Transverse colon (tissue), 4 donors: ENCODE data around the gene ZNF236. TPM values are rescaled to one million over a fixed set of nuclear protein-coding genes. Genes with fewer than 3 reads are reported as not detected.

Experiments used
- DNase-seq: peaks from one replicate; pipeline ENCODE4 v3.0.0-alpha.2; 2019
- H3K27ac ChIP-seq, 4 donors: fragments of 200-600 bp; sonication (generic); 2 replicates each; pipeline ENCODE4 v1.5.1; 2016 to 2018; ENCODE audit warnings: inconsistent platforms in 4 of 4
- H3K27me3 ChIP-seq: fragments of 200-600 bp; sonication (generic); 2 replicates; pipeline ENCODE4 v1.5.1; 2017; ENCODE audit warnings: inconsistent platforms
- H3K36me3 ChIP-seq, 4 donors: fragments of 200-600 bp; sonication (generic); 2 replicates each; pipeline ENCODE4 v1.5.1; 2017 to 2019; ENCODE audit warnings: inconsistent platforms in 4 of 4
- H3K4me1 ChIP-seq, 4 donors: fragments of 200-600 bp; sonication (generic); 2 replicates each; pipeline ENCODE4 v1.5.1; 2017 to 2020; ENCODE audit warnings: inconsistent platforms in 4 of 4
- H3K4me3 ChIP-seq, 4 donors: fragments of 200-600 bp; sonication (generic); 1 replicate in 1 of 4; 2 replicates in 3 of 4; pipeline versions ENCODE4 v1.5.1 to v1.6.1; 2017 to 2019; ENCODE audit warnings: inconsistent platforms in 4 of 4
- H3K9me3 ChIP-seq, 2 donors: fragments of 200-600 bp; sonication (generic); 2 replicates each; pipeline ENCODE4 v1.5.1; 2017 to 2019; ENCODE audit warnings: inconsistent platforms in 2 of 2
- EP300 ChIP-seq: sonication (generic); formaldehyde crosslinking; IDR thresholded peaks from one replicate; pipeline ENCODE4 v1.6.1; 2017; ENCODE audit warnings: antibody characterized with exemption, low read depth
- POLR2A ChIP-seq: fragments of 450-650 bp; IDR thresholded peaks from one replicate; pipeline ENCODE4 v1.6.1; 2016; ENCODE audit warnings: antibody characterized with exemption, mild to moderate bottlenecking, moderate library complexity
- POLR2AphosphoS5 ChIP-seq, 3 donors: sonication (generic); formaldehyde crosslinking; IDR thresholded peaks; one replicate each; pipeline ENCODE4 v1.6.1; 2016; ENCODE audit warnings: antibody characterized with exemption in 3 of 3
- WGBS, 2 donors: methylation state at CpG; one replicate each; pipeline ENCODE4 v1.1.5; 2018; ENCODE audit warnings: low coverage in 1 of 2; 5-methylcytosine and 5-hydroxymethylcytosine counted together
- in situ Hi-C, 4 donors: fragments of 200-750 bp; cut with MboI; loops; one replicate each; pipeline versions ENCODE4 v1.15.0 to v1.15.1; 2017; ENCODE audit warnings: low sequenced_read_pairs in 3 of 4, low pct_ligation_motif_present in 1 of 4, low pct_unique_long_range_greater_than_20kb in 1 of 4
- intact Hi-C: fragments of 100-400 bp; cut with DNase I; formaldehyde crosslinking; loops from one replicate; pipeline ENCODE4 v1.15.1; 2023; ENCODE audit warnings: low total_unique reads
- total RNA-seq, 4 donors: library from RNA; depleted of rRNA; stranded (reverse); fragments of >200 nt; gene quantifications; one replicate each; pipeline ENCODE4 v1.1.0, GENCODE V29; 2016
- TF ChIP-seq, protein P1 (sequence below), 5 experiments: fragments of 200-600 bp in 3 of 5; fragments of 450-650 bp in 2 of 5; sonication (generic) in 3 of 5; IDR thresholded peaks; 1 replicate in 2 of 5; 2 replicates in 3 of 5; pipeline ENCODE4 v1.5.1; 2016 to 2017; ENCODE audit warnings: antibody characterized with exemption in 5 of 5, inconsistent platforms in 3 of 5, mild to moderate bottlenecking in 2 of 5, moderate library complexity in 1 of 5

Gene ZNF236
- total RNA-seq, 4 donors from 2014 or later: 18.3 to 82.8 (median 43.7) TPM

DNA sequence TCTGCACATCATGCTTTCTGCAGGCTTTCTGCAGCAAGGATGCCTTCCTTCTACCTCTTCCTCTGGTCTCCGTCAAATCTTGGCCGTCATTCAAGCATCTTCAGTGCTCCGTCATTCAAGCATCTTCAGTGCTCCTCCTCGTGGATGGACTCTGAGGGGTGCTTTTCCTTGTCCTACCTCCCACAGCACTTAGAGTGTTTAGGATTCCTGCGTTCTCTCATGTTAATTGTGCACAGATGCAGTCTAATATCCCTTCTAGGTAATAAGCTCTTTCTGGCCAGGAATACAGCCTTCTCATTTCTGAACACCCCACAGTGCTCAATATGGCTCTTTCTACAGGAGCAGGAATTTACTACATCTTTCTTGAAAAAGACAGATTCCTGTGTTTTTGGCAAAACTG lies 59.8 kb downstream of the ZNF236 start:
- Histone ChIP-seq H3K36me3 (peaks cover 0 to 29% (median 13%) of the 10 kb centered on the region in 4 donors), H3K27me3 (no peaks in the 10 kb centered on the region), H3K27ac (no peak overlapping the region), H3K4me1 (no peaks in the 10 kb centered on the region), H3K4me3 (no peak overlapping the region), H3K9me3 (no peaks in the 10 kb centered on the region)
- intact Hi-C loops (no loop called here), in situ Hi-C loops (no loop called here)
- DNase-seq: no peak
- TF ChIP-seq, protein P1, sequence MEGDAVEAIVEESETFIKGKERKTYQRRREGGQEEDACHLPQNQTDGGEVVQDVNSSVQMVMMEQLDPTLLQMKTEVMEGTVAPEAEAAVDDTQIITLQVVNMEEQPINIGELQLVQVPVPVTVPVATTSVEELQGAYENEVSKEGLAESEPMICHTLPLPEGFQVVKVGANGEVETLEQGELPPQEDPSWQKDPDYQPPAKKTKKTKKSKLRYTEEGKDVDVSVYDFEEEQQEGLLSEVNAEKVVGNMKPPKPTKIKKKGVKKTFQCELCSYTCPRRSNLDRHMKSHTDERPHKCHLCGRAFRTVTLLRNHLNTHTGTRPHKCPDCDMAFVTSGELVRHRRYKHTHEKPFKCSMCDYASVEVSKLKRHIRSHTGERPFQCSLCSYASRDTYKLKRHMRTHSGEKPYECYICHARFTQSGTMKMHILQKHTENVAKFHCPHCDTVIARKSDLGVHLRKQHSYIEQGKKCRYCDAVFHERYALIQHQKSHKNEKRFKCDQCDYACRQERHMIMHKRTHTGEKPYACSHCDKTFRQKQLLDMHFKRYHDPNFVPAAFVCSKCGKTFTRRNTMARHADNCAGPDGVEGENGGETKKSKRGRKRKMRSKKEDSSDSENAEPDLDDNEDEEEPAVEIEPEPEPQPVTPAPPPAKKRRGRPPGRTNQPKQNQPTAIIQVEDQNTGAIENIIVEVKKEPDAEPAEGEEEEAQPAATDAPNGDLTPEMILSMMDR (IDR thresholded peaks at IDR 0.05): no peak
- TF ChIP-seq EP300 (no peak), POLR2AphosphoS5 (IDR thresholded peaks at IDR 0.05) (no peak), POLR2A (no peak)
- 58 to 71% methylated on average over 3 to 5 of the region's 5 CpGs for WGBS, 2 donors

DNA sequence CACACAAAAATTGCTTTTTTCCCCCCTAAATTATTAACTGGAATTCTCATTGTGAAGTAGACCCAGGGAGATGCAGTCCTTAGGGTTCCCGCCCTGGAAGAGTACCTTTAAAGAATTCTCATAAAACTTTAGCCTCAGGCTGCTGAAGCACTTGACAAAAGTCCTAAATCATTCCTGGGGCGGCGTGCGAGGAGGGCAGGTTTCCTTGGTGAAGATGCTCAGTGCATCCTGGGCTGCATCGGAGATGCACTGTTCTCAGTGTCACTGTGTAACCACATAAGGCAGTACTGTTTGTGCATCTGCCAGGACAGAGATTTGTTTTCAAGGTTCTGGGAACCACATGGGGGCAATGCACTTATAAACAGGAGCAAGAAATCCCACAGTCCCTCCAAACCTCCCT lies 62.6 kb downstream of the ZNF236 start:
- Histone ChIP-seq H3K27ac (no peak overlapping the region), H3K27me3 (no peaks in the 10 kb centered on the region), H3K36me3 (peaks cover 0 to 28% (median 8%) of the 10 kb centered on the region in 4 donors), H3K4me3 (no peak overlapping the region), H3K4me1 (no peaks in the 10 kb centered on the region), H3K9me3 (no peaks in the 10 kb centered on the region)
- WGBS, 2 donors: 99 to 100% methylated on average over 1 to 5 of the region's 5 CpGs
- TF ChIP-seq, protein P1 (IDR thresholded peaks at IDR 0.05): no peak
- TF ChIP-seq POLR2A (no peak), EP300 (no peak), POLR2AphosphoS5 (IDR thresholded peaks at IDR 0.05) (no peak)
- DNase-seq: no peak
- intact Hi-C loops (no loop called here), in situ Hi-C loops (no loop called here)

DNA sequence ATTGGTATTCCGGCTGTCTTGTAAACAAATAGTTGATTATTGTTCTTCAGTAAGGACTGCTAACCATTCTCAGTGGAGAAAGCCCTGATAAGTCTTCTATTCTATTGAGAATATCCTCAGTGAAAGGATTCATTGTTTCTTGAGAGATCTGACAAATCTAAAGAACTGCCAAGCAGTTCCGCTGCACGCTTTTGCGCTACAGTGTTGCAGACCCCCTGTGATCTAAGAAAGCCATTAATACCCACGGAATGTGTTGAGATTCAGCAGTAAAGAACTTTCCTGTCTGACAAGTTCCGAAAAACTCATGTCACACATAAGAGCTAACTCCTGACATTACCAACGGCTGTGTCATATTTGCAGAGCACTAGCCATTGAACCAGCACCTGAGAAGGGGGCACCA lies 63.8 kb downstream of the ZNF236 start:
- H3K27me3 ChIP-seq: no peaks in the 10 kb centered on the region
- in situ Hi-C loops: no loop called here
- no peak overlapping the region for H3K4me3 ChIP-seq
- no peak overlapping the region for H3K27ac ChIP-seq
- intact Hi-C loops: no loop called here
- no peaks in the 10 kb centered on the region for H3K4me1 ChIP-seq
- peaks cover 0 to 22% (median 9%) of the 10 kb centered on the region in 4 donors for H3K36me3 ChIP-seq
- no peaks in the 10 kb centered on the region for H3K9me3 ChIP-seq
- TF ChIP-seq POLR2AphosphoS5 (IDR thresholded peaks at IDR 0.05) (no peak), EP300 (no peak), POLR2A (no peak)
- TF ChIP-seq, protein P1 (IDR thresholded peaks at IDR 0.05): no peak
- 86 to 100% methylated on average over 4 to 7 of the region's 7 CpGs for WGBS, 2 donors
- DNase-seq: no peak

DNA sequence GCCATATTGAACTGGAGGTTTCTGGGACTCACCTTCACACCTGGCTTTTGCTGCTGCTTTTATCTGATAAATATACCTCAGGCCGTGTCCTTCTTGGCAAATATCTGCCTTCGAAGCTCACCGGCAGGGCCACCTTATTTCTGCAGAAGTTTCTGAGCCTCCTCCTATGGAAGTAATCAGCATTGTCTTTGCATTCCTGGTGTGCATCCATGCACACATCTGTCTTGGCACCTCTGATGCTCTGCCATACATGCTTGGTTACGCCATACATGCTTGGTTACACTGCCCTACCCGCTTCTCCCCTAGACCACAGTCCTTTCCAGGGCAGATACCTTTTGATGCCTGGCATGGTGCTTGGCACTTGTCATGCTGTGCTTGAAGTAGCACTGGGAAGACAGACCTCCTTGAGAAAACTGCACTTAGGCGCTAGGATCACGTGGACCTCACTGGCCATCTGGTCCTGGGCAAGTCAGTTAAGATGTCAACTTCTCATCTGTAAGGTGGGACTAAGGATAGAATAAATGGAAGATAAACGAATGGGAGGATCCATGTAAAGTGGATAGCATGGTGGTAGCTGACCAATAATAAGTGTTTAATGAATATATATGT lies 66.8 kb downstream of the ZNF236 start:
- Histone ChIP-seq H3K36me3 (peaks cover 0 to 18% (median 0%) of the 10 kb centered on the region in 4 donors), H3K9me3 (no peaks in the 10 kb centered on the region)

More for the DNA sequence above, 66.8 kb downstream of the ZNF236 start:
- Histone ChIP-seq H3K27ac (no peak overlapping the region), H3K27me3 (no peaks in the 10 kb centered on the region), H3K4me3 (no peak overlapping the region), H3K4me1 (no peaks in the 10 kb centered on the region)
- in situ Hi-C loops: no loop called here
- TF ChIP-seq, protein P1 (IDR thresholded peaks at IDR 0.05): no peak
- TF ChIP-seq POLR2A: no peak
- TF ChIP-seq EP300: no peak
- no peak for TF ChIP-seq POLR2AphosphoS5 (IDR thresholded peaks at IDR 0.05)
- WGBS, 2 donors: 84 to 98% methylated on average over 7 to 8 of the region's 8 CpGs
- intact Hi-C loops: no loop called here
- no peak for DNase-seq
